IPS DF 4.7 (cell line): ENCODE measurements around the gene ATP6V0B.

Experiments
- DNase-seq: peaks from one replicate; pipeline ENCODE4 v3.0.0-alpha.2; 2013; ENCODE audit warnings: low spot score; ENCODE audit errors: extremely low read depth

The ATP6V0B gene

DNA sequence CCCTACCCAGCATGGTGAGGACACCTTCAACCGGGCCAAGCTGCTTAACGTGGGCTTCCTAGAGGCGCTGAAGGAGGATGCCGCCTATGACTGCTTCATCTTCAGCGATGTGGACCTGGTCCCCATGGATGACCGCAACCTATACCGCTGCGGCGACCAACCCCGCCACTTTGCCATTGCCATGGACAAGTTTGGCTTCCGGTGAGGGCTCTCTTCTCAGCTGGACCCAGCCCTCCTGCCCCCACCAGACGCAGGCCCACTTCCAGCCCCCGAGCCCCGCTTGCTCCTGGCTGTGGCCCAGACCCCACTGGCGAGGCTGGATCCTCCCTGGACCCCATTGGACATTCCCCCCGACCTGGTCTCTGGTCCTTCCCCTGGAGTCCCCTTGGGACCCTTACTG is 10.1 kb downstream of the ATP6V0B start:
- DNase-seq, result no peak

DNA sequence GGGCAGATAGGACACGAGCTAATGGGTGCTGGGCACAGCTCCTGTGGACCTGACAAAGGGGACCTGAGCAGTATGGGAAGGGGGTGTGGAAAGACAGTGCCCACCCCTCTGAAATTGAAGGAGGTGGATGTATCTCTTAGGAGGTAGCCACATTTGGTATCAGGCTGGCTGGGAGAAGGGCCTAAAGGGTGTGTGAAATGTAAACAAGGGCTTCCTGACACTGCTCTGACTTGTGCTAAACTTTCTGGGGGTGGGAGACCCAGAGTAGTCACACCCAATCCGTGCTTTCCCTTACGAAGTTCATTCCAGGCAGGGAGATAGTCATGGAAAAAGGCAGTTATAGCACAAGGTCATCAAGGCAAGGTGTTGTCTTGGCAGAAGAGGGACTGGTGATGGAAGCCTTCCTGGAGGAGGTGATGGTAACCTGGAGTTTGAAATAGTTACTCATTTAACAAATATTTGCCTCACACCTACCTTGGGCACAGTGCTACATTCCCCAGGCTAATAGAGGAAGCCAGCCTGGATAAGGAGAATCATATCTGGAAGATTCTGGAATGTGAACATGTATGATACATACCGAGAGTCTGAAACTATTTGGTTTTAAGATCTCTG is 11.3 kb downstream of the ATP6V0B start:
- DNase-seq, result no peak

DNA sequence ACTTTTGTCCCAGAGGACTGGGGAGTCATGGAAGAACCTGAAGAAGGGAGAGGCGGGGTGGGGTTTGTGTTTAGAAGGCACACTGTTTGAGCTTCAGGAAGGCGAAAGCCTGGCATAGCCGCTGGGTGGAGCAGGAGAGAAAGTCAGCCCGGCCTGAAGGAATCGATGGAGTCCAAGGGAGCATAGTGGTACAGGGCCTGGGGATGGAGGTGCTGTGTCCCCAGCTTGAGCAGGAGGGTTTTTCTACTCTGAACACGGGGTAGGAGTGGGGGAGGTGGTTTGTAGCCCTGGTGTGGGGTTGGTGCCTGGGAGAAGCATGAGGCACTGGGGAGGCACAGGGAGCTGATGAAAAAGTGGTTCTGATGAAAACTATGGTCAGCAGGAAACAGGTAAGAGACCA is 12.0 kb downstream of the ATP6V0B start:
- DNase-seq, result no peak

DNA sequence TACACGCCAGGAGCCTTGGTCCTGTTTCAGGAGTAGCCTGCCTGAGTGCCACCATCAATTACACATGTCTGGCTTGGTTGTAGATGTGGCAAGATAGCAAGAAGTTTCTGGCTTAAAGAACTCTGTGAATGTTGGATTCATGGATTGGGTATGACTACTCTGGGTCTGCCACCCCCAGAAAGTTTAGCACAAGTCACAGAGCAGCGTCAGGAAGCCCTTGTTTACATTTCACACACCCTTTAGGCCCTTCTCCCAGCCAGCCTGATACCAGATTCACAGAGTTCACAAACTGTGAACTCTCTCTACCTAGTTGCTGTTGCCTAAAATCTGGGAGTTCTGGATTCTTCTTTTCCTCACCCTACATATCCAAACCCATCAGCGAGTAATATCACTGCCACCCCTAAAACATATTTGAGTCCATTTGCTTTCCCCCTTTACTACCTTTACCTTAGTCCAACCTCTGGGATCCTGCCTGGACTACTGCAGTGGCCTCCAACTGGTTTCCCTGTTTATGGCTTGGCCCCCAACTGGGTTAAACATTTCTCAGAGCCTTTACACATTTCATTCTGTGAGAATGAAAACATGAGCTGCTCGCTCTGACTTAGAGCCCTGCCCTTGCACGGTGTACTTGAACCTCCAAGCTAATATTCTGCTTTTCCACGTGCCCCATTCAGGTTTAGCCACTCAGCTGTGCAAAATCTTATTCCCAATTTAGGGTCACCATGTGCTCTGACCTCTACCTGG is 12.6 kb downstream of the ATP6V0B start:
- no peak for DNase-seq

- no peak for DNase-seq
Measured at GRCh38 chr1:43990271-43991199, 15.8 kb downstream of the ATP6V0B start.

GRCh38 chr1:43991200-43991475 is 16.4 kb downstream of the ATP6V0B start:
- no peak for DNase-seq

GRCh38 chr1:43991476-43992231 is 16.9 kb downstream of the ATP6V0B start, which contains the start of gene CCDC24:
Gene CCDC24 (plus strand): TSS chr1:43991599. CDS start chr1:43991879, 280 bp downstream.
- no peak for DNase-seq

DNA sequence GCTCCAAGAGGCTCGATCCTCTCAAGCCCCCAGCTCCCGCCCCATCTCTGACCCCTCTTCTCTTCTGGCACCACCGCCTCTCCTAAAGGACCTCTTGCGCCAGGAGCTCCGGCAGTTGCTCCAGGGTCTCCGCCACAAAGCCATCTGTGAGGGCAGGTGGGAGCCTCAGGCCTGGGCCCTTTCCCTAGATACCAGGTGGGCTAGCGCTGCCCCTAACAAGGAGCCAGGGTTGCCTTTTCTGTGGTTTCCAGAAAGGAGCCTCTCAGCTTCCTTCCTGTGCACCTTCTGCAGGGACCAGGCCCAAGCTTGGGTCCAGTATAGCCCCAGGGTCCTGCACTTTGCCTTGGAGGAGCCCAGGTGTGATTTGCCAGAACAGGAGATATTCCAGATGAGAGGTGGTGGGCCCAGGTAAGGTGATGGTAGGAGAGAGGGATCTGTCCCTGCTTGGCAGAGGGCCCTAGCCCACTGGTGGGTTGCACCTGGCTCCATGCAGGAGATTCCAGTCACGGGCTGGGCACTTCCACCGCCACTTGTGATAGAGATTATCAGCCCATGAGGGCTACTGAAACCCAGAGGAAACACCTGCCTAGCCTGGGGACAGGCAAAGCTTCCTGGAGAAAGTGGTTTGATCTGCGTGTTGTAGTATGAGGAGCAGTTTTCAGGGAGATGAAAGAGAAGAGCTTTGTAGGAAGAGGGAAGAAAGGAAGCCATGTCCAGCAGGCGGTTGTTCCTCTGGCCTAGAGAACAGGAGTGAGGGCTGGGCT is 17.7 kb downstream of the ATP6V0B start:
- DNase-seq, result no peak

DNA sequence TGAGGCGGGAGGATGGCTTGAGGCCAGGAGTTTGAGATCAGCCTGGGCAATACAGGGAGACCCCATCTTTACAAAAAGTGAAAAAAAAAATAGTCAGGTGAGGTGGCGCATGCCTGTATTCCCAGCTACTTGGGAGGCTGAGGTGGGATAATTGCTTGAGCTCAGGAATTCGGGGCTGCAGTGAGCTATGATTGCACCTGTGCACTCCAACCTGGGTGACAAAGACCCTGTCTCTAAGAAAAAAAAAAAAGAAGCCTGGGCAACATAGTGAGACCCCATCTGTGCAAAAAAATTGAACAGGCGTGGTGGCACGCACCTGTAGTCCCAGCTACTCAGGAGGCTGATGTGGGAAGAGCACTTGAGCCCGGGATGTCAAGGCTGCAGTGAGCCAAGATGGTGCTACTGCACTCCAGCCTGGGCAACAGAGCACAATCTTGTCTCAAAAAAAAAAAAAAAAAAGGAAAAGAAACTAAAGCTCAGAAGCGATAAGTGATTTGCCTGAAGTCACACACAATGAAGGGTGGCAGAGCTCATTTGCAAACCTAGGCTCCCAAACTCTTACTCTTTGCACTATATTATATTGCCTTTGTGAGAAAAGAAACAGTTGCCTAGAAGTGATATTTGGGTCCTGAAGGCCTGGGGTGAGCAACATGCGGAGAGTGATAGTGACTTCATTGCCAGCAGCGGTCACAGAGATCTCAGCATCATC is 18.6 kb downstream of the ATP6V0B start:
- DNase-seq, result no peak

DNA sequence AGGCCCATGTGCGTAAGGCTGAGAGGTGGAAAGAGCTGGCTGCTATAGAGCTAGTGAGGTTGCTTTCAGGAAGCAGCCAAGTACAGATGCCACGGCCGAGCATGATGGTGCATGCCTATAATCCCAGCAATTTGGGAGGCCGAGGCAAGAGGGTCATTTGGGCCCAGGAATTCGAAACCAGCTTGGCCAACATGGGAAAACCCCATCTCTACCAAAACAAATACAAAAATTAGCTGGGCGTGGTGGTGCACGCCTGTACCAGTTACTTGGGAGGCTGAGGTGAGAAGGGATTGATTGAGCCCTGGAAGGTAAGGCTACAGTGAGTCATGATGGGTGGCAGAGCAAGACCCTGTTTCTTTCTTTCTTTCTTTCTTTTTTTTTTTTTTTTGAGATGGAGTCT is 19.3 kb downstream of the ATP6V0B start:
- no peak for DNase-seq

DNA sequence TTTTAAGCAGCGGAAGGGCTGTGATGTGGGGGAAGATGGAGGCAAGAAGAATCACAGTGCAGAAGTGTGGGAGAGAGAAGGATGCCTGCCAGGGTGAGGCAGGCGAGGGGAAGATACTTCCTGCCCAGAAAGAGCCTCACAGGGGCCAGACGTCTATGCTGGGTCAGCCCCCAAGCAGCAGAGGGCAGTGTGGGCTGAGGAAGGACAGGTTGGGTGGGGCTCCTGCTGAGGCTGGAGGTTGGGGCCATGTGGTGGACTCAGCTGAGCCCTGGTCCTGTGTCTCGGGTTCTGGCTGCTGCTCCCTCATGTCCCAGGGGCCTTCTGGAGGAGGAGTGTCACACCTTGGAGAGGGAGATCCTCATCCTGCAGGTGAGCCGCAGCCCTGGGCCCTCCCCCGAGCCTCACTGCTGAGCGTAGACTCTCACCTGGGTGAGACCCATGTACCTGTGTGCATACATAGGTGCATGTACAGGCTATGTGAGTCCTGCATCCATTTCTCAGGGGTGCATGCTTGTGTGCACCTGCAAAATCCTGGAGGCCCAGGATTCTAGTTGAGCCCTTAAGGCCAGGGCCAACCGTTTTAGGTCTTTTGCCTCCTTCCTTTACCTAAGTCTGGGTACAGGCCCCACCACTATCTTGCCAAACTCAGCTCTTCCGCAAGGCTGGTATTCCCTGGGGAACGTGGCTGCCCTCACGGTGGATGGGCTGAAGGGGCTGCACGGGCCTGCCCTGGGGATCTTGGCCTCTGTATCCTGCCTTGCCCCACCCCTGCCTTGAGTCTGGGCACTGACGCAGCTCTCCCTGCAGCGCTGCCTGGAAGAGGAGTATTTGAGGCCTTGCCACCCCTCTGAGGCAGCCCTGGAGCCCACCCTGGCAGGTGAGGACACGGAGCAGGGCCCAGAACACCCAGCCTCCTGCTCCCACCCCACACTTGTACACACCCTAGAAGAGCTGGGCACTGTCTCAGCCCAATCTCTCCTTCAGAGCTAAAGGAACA is 20.3 kb downstream of the ATP6V0B start:
- DNase-seq, result no peak

DNA sequence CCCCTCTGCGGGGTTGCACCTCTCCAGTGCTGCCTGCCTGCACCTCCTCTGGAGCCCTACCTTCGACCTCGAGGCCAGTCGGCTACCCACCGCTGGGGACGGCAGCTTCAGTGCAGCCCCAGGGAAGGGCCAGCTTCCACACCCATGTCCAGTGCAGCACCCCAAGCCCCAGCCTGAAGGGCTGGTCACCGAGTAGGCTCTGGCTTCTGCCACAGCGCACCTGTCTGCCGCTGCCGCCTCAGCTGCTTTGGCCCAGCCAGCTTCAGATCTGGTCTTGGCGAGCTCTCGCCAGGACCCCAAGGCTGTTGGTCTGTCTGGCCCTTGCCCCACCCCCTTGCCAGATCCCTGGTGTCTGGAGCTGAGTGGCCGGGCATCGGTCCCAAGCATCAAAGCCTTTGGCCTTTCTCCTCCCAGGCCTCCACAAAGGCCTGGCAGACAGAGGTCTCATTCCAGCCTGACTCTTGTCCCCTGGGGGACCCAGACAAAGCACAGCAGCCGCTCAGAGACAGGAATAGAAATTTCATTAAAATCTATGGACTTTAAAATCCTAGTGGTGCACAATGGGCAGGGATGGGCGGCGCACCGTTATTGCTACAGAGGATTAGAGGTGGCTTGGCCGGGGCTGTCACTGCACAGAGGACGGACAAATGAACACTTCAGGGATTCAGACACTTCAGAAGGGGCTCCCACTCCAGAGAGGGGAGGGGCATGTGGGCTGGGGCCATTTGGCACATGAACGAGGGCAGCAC is 21.4 kb downstream of the ATP6V0B start:
- DNase-seq, result no peak

DNA sequence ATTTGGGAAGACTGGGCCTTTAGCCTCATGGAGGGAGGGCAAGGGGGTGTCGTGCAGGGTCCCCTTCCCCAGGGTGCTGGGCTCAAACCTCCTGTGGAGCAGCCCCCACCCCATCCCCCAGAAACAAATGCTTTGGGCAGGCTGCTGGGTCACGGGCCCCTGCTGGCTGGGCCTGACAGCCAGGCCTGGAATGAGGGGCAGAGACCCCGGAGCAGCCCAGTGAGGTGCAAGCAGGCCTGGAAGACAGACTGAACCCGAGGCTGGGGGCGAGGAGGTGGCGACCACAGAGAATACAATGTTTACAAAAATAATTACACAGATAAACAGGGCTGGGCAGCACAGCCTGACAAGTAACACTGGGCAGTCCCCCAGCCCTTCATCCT is 22.0 kb downstream of the ATP6V0B start:
- DNase-seq, result no peak

GRCh38 chr1:43997295-43997999 is 22.7 kb downstream of the ATP6V0B start:
- DNase-seq, result no peak

GRCh38 chr1:43998000-43998378 is 23.2 kb downstream of the ATP6V0B start:
- no peak for DNase-seq

DNA sequence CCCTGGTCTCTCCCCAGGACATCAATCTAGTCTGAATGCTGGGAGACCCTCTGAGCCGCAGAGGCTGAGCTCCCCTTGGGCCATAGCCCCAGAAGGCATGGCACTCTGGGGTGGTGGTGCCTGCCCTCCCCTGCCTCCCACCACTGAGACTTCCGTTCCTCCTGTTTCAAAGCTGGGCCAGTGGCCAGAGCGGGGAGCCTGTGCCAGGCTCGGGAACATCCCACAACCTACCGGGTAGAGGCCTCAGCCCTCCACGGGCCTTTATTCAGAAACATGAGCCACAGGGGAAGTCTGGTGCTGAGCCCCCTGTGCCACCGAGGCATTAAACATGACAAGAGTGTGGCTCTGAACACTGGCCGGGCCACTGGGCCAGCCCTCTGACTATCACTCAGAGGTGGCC is 24.7 kb downstream of the ATP6V0B start:
- no peak for DNase-seq

- DNase-seq, result no peak
Measured at GRCh38 chr1:44000122-44000665, 25.4 kb downstream of the ATP6V0B start.
